ENCODE results near the gene MORN3.
A peak's percentile ranks its signal among the peaks of the same experiment; 100 is the strongest.
"Not testable (repeated sequence)": the region's sequence is repeated elsewhere in the genome, so short reads cannot be mapped to it uniquely, and the experiment has no call there.

The MORN3 gene

DNA sequence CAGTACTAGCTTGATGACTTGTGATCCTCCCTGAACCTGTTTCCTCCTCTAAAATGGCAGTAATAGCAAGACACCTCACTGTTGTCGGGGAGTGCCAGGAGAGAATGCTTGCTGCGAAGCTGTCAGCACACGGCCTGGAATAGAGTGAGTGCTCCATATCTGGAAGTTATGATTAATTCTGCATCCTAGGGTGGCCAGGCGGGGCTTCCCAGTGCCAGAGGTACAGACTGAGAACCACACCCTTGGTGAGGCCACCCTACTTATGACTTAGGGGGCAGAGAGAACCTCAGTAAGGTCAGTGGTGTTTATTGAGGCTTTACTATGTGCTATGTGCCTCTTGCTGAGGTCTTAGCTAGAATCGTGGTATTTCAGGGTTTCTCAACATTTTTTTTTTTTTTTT lies 20.1 kb downstream of the MORN3 start:
- peak overlapping the region; percentile 6; the same call in 1 of the 2 replicates for H3K27ac ChIP-seq
- TF ChIP-seq, protein P1, sequence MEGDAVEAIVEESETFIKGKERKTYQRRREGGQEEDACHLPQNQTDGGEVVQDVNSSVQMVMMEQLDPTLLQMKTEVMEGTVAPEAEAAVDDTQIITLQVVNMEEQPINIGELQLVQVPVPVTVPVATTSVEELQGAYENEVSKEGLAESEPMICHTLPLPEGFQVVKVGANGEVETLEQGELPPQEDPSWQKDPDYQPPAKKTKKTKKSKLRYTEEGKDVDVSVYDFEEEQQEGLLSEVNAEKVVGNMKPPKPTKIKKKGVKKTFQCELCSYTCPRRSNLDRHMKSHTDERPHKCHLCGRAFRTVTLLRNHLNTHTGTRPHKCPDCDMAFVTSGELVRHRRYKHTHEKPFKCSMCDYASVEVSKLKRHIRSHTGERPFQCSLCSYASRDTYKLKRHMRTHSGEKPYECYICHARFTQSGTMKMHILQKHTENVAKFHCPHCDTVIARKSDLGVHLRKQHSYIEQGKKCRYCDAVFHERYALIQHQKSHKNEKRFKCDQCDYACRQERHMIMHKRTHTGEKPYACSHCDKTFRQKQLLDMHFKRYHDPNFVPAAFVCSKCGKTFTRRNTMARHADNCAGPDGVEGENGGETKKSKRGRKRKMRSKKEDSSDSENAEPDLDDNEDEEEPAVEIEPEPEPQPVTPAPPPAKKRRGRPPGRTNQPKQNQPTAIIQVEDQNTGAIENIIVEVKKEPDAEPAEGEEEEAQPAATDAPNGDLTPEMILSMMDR (conservative IDR thresholded peaks at IDR 0.05) = no peak
- TF ChIP-seq ZFX (IDR thresholded peaks at IDR 0.05) = no peak

DNA sequence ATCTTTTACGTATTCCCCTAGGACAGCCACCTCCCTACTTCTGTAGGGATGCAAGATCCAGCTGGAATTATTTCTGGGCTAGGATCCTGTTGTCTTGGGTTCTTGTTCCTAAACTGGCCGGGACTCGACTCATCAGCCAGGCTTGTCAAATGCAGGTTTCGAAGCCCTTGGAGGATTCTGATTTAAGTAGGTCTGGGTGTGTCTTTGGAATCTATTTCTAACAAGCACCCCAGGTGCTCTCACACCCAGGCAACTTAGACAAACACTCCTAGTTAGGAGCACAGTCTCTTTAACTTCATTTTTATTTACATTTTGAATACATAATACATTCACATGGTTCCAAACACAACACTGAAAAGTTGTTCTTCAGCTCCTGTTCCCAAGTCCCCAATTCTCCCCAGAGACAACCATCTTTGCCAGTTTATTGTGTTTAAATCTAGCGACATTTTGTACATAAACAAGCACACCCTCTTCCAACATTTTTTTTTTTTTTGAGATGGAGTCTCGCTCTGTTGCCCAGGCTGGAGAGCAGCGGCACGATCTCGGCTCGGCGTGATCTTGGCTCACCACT lies 20.9 kb downstream of the MORN3 start:
- peak overlapping the region; percentile 36; the same call in 1 of the 2 replicates for H3K27ac ChIP-seq
- TF ChIP-seq ZFX (IDR thresholded peaks at IDR 0.05) = no peak
- TF ChIP-seq, protein P1 (conservative IDR thresholded peaks at IDR 0.05) = no peak

DNA sequence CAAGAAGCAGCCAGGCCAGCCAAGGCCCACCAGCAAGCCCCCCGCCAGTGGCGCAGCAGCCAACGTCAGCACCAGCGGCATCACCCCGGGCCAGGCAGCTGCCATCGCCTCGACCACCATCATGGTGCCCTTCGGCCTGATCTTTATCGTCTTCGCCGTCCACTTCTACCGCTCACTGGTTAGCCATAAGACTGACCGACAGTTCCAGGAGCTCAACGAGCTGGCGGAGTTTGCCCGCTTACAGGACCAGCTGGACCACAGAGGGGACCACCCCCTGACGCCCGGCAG lies 28.2 kb downstream of the MORN3 start:
- H3K27ac ChIP-seq = no peak overlapping the region
- no peak for TF ChIP-seq ZFX (IDR thresholded peaks at IDR 0.05)
- TF ChIP-seq, protein P1 (conservative IDR thresholded peaks at IDR 0.05) = no peak

DNA sequence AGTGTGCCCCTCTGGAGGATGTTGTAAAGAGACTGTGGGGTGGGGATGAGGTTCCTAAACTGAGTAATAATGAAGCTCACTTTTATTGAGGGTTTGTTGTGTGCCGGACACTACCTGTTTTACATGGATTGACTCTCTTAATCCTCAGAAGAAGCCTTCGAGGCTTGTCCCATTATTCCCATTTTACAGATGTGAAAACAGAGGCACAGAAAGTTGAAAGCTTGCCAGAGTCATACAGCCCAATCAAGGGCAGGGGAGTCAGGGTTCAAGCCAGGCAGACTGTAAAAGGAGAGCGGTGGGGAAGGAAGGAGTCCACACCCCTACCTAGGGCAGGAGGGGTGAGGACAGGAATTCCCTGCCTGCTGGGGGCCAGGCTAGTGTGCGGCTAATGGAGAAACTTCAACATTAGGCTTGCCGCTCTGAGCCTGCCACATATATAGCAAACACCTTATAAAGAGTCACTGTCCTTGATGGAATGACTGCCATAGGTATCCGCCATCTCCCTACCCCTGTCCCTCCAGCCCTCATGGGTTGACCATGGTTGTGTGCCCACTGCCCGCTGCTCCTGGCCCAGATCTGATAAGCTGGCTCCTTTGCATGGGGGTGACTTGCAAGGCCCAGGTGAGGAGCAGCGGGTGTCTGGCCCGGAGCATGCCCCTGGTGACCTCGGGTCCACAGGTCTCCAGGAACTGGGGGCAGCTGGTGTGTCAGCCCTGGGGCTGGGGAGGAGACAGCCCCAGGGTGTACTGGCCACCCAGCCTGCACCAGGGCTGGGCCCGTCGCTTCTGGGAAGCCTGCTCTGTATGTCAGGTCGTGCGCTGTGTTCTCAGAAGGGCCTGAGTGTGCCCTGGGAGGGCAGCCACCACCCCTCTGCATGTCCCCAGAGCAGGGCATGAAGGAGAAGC lies 30.9 kb downstream of the MORN3 start:
- no peak overlapping the region for H3K27ac ChIP-seq
- TF ChIP-seq, protein P1 (conservative IDR thresholded peaks at IDR 0.05) = no peak
- TF ChIP-seq ZFX (IDR thresholded peaks at IDR 0.05) = no peak

DNA sequence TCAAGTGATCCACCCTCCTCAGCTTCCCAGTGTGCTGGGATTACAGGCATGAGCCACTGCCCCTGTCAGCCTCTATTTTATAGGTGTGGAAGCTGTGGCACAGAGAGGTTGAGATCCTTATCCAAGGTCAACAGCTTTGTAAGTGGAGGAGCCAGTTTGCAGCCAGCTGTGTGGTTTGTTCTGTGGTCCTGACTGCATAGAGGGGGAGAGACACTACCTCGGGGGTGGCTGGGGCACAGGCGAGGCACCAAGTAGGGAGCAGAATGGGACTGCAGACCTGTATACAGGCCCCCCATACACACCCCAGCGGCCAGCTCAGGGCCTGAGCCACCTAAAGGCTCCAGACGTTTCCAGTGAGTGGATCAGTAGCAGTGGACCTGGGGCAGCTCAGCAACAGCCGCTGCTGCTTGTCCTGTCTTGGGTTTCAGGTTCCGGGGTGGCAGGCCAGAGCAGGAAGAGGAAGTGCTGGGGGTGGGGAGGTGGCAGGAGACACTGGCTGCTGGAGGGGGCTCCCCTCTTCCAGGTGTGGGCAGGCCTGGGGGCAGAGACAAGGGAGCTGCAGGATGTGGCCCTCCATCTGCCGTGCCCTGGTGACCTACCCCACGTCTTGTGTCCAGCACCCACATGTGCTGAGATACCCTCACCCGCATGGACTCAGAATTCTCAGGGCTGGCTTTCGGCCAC lies 32.1 kb downstream of the MORN3 start:
- H3K27ac ChIP-seq = peak overlapping the region; percentile 3; the same call in 1 of the 2 replicates
- TF ChIP-seq ZFX (IDR thresholded peaks at IDR 0.05) = no peak
- TF ChIP-seq, protein P1 (conservative IDR thresholded peaks at IDR 0.05) = no peak

DNA sequence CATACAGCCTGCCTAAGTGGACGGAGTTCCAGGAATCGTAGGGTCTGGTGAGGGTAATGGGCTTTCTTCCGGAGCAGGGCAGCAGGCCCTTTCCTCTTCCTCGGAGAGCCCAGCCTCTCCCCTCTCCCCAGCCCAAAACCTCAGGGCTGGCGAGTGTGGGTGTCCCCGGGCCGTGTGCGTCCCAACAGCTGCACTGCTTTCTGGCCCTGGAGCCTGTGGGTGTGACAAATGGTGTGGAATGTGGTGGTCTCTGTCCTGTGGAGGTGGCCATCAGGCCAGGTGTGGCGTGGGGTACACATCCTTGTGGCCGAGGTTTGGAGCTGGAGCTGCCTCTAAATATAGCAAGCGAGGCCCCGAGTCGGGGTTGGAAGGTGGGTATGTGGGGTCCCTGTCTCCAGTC lies 34.6 kb downstream of the MORN3 start:
- no peak overlapping the region for H3K27ac ChIP-seq
- TF ChIP-seq, protein P1 (conservative IDR thresholded peaks at IDR 0.05) = no peak
- TF ChIP-seq ZFX (IDR thresholded peaks at IDR 0.05) = no peak

DNA sequence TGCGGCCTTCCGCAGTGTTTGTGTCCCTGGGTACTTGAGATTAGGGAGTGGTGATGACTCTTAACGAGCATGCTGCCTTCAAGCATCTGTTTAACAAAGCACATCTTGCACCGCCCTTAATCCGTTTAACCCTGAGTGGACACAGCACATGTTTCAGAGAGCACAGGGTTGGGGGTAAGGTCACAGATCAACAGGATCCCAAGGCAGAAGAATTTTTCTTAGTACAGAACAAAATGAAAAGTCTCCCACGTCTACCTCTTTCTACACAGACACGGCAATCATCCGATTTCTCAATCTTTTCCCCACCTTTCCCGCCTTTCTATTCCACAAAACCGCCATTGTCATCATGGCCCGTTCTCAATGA lies 35.6 kb downstream of the MORN3 start:
- not testable (repeated sequence) for H3K27ac ChIP-seq

All from C4-2B (cell line).